ENCODE measurements around the gene DCDC1. TPM values are rescaled to one million over a fixed set of nuclear protein-coding genes. Genes with fewer than 3 reads are reported as not detected.

DCDC1 gene
- total RNA-seq, 1 experiment from 2014 or later, result 1.5 TPM

- ChIA-PET POLR2A (no interaction called here), RAD21 (ENCODE audit: low non-redundant PET in 1 of 2, low total read pairs in 2 of 2, uncharacterized antibody in 2 of 2, unreplicated experiment in 2 of 2) (no interaction called here), CTCF (interaction anchor here (5.4 kb wide), 1 partner anchor 130 kb away, joined by 103 read pairs; no protein-coding TSS in a partner anchor)
- H4K20me1 ChIP-seq (ENCODE audit: insufficient read depth), result no peaks in the 10 kb centered on the region
- DNase-seq (ENCODE audit: low read depth, low spot score) (no peak), ATAC-seq (no peak)
- H3K4me2 ChIP-seq (ENCODE audit: low read length), result no peak overlapping the region
- intact Hi-C loops (cut with micrococcal nuclease), result loop anchor here (10.0 kb wide), 1 partner anchor 292 kb away; no protein-coding TSS in a partner anchor
- no peak overlapping the region for H2AFZ ChIP-seq (ENCODE audit: low read depth, low read length, poor library complexity, severe bottlenecking)
- no peak overlapping the region for H3K9ac ChIP-seq (ENCODE audit: low read length)
- no peaks in the 10 kb centered on the region for H3K79me2 ChIP-seq (ENCODE audit: insufficient read depth, low read length)
- H3K9me2 ChIP-seq (ENCODE audit: insufficient read depth), result no peaks in the 10 kb centered on the region
- H3K27me3 ChIP-seq (ENCODE audit: insufficient read depth, low read length), result 0 out of 2 replicates have a peak, but pooled peaks cover 4% of the 10 kb centered on the region
- no peak overlapping the region for H3K4me3 ChIP-seq (replicated peaks in 1 of 2; ENCODE audit: low read depth in 1 of 2, low read length in 2 of 2)
- no peaks in the 10 kb centered on the region for H3K4me1 ChIP-seq (ENCODE audit: control insufficient read depth in 1 of 2, insufficient read depth in 2 of 2, low read length in 2 of 2)
- no peaks in the 10 kb centered on the region for H3K9me3 ChIP-seq (ENCODE audit: control insufficient read depth in 1 of 2, insufficient read depth in 1 of 2, low read depth in 1 of 2, low read length in 2 of 2)
- TF ChIP-seq REST (IDR thresholded peaks at IDR 0.05; ENCODE audit: low read depth) (no peak), ZBTB33 (IDR thresholded peaks at IDR 0.05; ENCODE audit: extremely low read depth, insufficient replicate concordance, low read length) (no peak), ZNF274 (IDR thresholded peaks at IDR 0.05; ENCODE audit: low read depth, low read length) (no peak), YY1 (IDR thresholded peaks at IDR 0.05; ENCODE audit: extremely low read depth, insufficient replicate concordance, low read depth, low read length) (no peak), POLR2AphosphoS5 (IDR thresholded peaks at IDR 0.05; ENCODE audit: low read depth, low read length) (no peak), ATF3 (IDR thresholded peaks at IDR 0.05) (no peak), TCF7L2 (IDR thresholded peaks at IDR 0.05; ENCODE audit: borderline replicate concordance, extremely low read depth, insufficient read depth, insufficient read length) (no peak), SIN3A (IDR thresholded peaks at IDR 0.05; ENCODE audit: low read depth) (no peak), MAX (IDR thresholded peaks at IDR 0.05) (no peak), FOSL1 (IDR thresholded peaks at IDR 0.05; ENCODE audit: low read depth) (no peak), EZH2 (IDR thresholded peaks at IDR 0.05) (no peak), ELF1 (IDR thresholded peaks at IDR 0.05; ENCODE audit: borderline replicate concordance, low read depth) (no peak), POLR2A (IDR thresholded peaks at IDR 0.05; ENCODE audit: borderline replicate concordance, extremely low read depth, insufficient read depth, insufficient read length) (no peak)
- no peaks in the 10 kb centered on the region for H3K36me3 ChIP-seq (ENCODE audit: control insufficient read depth in 1 of 2, insufficient read depth in 2 of 2, low read length in 2 of 2)
- H3K27ac ChIP-seq (ENCODE audit: low read depth, low read length), result no peak overlapping the region
- BruUV-seq (replicated peaks), result no TSS peak
Observed at GRCh38 chr11:31102875-31103274, 266.7 kb downstream of the DCDC1 start.

All from HCT116 (cell line).